ENCODE data around the gene PUS1.

DNA sequence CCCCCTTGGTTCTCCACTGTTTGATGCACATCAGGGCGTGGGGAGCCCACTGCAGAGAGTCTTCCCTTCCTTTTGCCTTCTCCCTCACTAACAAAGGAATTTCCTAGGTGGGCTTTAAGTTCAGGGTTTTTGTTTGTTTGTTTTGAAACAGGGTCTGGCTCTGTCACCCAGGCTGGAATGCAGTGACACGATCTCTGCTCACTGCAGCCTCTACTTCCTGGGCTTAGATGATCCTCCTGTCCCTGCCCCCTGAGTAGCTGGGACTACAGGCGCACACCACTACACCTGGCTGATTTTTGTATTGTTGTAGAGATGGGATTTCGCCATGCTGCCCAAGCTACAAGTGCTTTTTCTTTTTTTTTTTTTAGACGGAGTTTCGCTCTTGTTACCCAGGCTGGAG lies 54.5 kb downstream of the PUS1 start:
- TF ChIP-seq, protein P1, sequence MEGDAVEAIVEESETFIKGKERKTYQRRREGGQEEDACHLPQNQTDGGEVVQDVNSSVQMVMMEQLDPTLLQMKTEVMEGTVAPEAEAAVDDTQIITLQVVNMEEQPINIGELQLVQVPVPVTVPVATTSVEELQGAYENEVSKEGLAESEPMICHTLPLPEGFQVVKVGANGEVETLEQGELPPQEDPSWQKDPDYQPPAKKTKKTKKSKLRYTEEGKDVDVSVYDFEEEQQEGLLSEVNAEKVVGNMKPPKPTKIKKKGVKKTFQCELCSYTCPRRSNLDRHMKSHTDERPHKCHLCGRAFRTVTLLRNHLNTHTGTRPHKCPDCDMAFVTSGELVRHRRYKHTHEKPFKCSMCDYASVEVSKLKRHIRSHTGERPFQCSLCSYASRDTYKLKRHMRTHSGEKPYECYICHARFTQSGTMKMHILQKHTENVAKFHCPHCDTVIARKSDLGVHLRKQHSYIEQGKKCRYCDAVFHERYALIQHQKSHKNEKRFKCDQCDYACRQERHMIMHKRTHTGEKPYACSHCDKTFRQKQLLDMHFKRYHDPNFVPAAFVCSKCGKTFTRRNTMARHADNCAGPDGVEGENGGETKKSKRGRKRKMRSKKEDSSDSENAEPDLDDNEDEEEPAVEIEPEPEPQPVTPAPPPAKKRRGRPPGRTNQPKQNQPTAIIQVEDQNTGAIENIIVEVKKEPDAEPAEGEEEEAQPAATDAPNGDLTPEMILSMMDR (conservative IDR thresholded peaks at IDR 0.05; ENCODE audit: low read depth, low read length), result no peak
- TF ChIP-seq EZH2phosphoT487 (IDR thresholded peaks at IDR 0.05; ENCODE audit: borderline replicate concordance, low read length), result no peak
